Measurements from ENCODE around the gene TTC17. TPM values are rescaled to one million over a fixed set of nuclear protein-coding genes. Genes with fewer than 3 reads are reported as not detected.

The TTC17 gene
- total RNA-seq, 1 experiment from 2014 or later, result 42.1 TPM

- ChIA-PET CTCF (interaction anchor here (1.3 kb wide), 1 partner anchor 186 kb away, joined by 3 read pairs; no protein-coding TSS in a partner anchor), POLR2A (ENCODE audit: unreplicated experiment) (no interaction called here)
- H3K4me1 ChIP-seq (ENCODE audit: insufficient read depth, low read length), result no peaks in the 10 kb centered on the region
- no peaks in the 10 kb centered on the region for H3K79me2 ChIP-seq (ENCODE audit: low read length)
- H4K20me1 ChIP-seq (ENCODE audit: low read length), result no peaks in the 10 kb centered on the region
- no TSS peak for BruUV-seq (replicated peaks)
- no peaks in the 10 kb centered on the region for H3K36me3 ChIP-seq (ENCODE audit: low read depth, low read length)
- no peak overlapping the region for H3K9ac ChIP-seq (ENCODE audit: low read length)
- no peak for ATAC-seq
- no peak for DNase-seq
- intact Hi-C loops (cut with micrococcal nuclease), result no loop called here
- no peak overlapping the region for H3K27ac ChIP-seq (ENCODE audit: low read length)
- H3F3A ChIP-seq (ENCODE audit: low read length, unreplicated experiment), result no peaks in the 10 kb centered on the region
- H3K4me2 ChIP-seq (ENCODE audit: low read length), result no peak overlapping the region
- no peak overlapping the region for H2AFZ ChIP-seq (ENCODE audit: low read length)
- TF ChIP-seq EZH2 (IDR thresholded peaks at IDR 0.05; ENCODE audit: low read length, unreplicated experiment) (no peak), CTCF (conservative IDR thresholded peaks at IDR 0.05; ENCODE audit: low read depth, low read length) (no peak), EZH2phosphoT487 (IDR thresholded peaks at IDR 0.05; ENCODE audit: borderline replicate concordance, low read length) (no peak)
- H3K27me3 ChIP-seq (ENCODE audit: low read length), result 0 out of 2 replicates have a peak, but pooled peaks cover 3% of the 10 kb centered on the region
- H3K9me2 ChIP-seq (replicated peaks; ENCODE audit: low read length), result no peaks in the 10 kb centered on the region
- no peak overlapping the region for H3K4me3 ChIP-seq (ENCODE audit: low read length)
- no peaks in the 10 kb centered on the region for H3K9me3 ChIP-seq (ENCODE audit: low read length)
Observed at GRCh38 chr11:43497144-43497543, 138.4 kb downstream of the TTC17 start.

DNA sequence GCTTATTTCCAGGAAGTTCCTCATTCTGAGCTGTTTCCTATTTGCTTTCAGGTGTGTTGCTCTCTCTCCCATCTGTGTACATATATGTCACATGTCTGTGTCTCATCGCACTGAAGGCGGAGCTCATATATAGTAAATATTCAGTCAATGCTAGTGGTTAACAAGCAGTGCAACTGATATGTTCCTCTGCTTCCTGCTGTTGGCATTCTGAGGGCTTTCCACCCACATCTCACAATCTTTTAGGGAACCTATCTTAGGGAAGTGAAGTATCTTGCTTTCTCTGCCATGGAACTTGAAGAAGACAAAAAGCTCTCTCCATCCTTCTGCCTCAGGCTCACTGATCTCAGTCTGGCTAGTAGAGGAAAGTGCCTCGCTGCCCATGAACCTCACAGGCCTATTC is 139.8 kb downstream of the TTC17 start:
- CTCF ChIA-PET, result interaction anchor here (1.3 kb wide), 1 partner anchor 187 kb away, joined by 3 read pairs; no protein-coding TSS in a partner anchor

More for the DNA sequence above, 139.8 kb downstream of the TTC17 start:
- ATAC-seq, result peak; percentile 11; the same call in 1 of the 2 replicates
- H3K36me3 ChIP-seq (ENCODE audit: low read depth, low read length), result no peaks in the 10 kb centered on the region
- no peaks in the 10 kb centered on the region for H3K4me1 ChIP-seq (ENCODE audit: insufficient read depth, low read length)
- no peak for TF ChIP-seq EZH2phosphoT487 (IDR thresholded peaks at IDR 0.05; ENCODE audit: borderline replicate concordance, low read length)
- TF ChIP-seq CTCF (conservative IDR thresholded peaks at IDR 0.05; ENCODE audit: low read depth, low read length), result no peak
- no peak overlapping the region for H3K4me3 ChIP-seq (ENCODE audit: low read length)
- POLR2A ChIA-PET (ENCODE audit: unreplicated experiment), result no interaction called here
- H3K9me2 ChIP-seq (replicated peaks; ENCODE audit: low read length), result no peaks in the 10 kb centered on the region
- no TSS peak for BruUV-seq (replicated peaks)
- H3K79me2 ChIP-seq (ENCODE audit: low read length), result no peaks in the 10 kb centered on the region
- no peaks in the 10 kb centered on the region for H3F3A ChIP-seq (ENCODE audit: low read length, unreplicated experiment)
- no peak overlapping the region for H2AFZ ChIP-seq (ENCODE audit: low read length)
- no peak for DNase-seq
- H4K20me1 ChIP-seq (ENCODE audit: low read length), result no peaks in the 10 kb centered on the region
- intact Hi-C loops (cut with micrococcal nuclease), result no loop called here
- 0 out of 2 replicates have a peak, but pooled peaks cover 3% of the 10 kb centered on the region for H3K27me3 ChIP-seq (ENCODE audit: low read length)
- no peaks in the 10 kb centered on the region for H3K9me3 ChIP-seq (ENCODE audit: low read length)
- H3K4me2 ChIP-seq (ENCODE audit: low read length), result no peak overlapping the region
- H3K27ac ChIP-seq (ENCODE audit: low read length), result no peak overlapping the region
- no peak overlapping the region for H3K9ac ChIP-seq (ENCODE audit: low read length)

Measured in PC-3 (cell line).